Measurements from ENCODE around the gene EPHB1.

The EPHB1 gene

DNA sequence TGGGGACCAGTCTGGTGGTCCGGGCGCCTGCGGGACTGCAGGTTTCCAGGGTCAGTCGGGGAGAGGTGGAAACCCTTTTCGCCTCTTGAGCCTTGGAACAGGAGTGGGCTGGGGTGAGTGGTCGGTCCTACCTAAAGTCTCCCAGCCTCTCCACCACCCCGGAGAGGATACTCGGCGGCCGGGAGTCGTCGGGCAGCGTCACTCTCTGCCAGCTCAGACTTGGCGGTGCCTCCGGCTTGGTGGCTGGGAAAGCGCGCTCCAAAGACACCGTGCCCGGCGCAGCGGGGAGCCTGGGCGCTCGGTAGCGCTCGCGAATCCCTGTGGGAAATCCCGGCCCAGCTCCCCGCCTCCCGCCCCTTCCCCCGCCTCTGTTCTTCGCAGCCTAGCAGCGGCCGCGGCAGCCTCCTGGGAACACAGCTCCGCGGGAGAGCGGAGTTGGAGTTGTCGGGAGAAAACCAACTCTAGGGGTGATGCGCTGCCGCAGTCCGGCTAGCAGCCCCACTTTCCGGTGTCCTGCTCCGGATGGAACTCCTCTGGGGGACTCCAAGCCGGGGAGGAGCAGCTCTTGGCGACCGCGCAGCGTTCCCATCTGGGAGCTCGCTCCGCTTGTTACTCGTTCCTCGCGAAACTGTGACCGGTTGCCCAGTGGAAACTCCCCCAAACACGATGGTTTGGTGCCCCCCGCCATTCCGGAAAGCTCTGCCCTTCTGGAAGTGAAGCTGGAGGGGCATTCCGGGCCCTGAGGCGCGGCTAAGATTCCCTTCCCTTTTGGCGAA lies 1.4 kb downstream of the EPHB1 start:
- no peak for TF ChIP-seq ZNF274 (IDR thresholded peaks at IDR 0.05; ENCODE audit: low read depth, low read length)
- peak overlapping the region; percentile 66; the same call in 1 of the 2 replicates for H3K4me3 ChIP-seq (ENCODE audit: low read length)

DNA sequence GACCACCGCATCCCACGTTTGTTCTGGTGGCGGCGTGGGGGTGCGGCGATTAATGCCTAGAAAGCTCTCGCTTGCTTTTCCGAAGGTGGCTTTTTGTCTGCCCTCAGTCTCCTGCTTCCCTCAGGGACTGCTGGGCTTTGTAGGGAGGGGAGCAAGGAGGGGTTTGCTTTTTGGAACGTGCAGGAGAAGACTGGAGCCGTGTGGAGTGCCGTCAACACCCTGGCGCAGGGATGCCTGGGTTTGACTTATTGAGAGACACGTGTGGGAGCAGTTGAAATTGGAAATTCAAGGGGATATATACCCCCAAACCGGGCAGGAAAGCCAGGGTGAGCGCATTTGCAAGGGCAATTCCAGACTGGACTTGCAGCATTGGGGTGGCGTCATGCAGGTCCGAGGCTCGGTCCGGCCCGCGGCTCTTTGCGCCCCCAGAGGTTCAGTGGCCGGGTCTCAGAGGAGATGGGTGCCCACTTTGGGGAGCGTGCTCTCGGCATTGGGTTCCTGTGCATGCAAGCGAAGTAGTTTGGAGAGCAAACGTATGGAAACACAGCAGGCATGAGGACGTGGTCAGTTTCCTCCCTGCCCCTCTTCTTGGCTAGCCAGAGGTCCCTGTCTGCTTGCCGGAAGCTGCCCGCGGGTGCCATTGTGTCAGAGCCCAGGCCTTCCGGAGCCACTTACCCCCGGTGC lies 2.1 kb downstream of the EPHB1 start:
- H3K4me3 ChIP-seq (ENCODE audit: low read length): peak overlapping the region; percentile 66; the same call in 1 of the 2 replicates
- TF ChIP-seq ZNF274 (IDR thresholded peaks at IDR 0.05; ENCODE audit: low read depth, low read length): no peak

DNA sequence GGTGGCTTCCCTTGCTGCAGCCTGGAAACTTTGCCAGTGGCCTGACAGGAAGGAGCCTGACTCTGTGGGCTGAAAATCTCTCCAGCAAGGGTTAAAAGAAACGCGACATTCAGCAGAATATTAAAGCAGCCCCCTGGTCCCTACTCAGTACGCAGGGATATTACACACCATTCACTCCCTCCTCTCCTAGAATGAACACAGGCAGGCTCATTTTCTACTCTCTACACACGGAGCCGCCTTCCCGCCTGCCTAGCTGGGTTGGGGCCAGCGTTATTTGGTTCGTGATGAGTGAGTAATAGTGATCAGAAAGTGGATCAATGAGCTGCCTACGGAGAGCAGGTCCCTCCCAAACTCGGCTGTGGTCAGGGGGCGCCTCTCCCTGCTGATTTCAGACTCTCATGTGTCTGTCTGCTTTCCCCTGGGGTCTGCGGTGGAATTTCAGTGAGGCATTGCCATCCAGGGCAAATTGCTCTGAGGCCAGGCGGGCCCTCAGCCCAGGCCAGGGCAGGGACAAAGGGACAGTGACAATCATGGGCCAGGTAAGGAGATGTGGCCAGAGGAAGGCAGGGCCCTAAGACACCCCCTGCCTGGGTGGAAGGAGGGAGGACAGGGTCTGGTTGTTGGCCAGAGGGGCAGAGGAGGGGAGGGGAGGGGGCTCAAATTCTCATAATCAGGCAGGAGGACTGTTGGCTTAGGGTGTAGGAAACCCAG lies 2.8 kb downstream of the EPHB1 start:
- H3K4me3 ChIP-seq (ENCODE audit: low read length): peak overlapping the region; percentile 66; the same call in 1 of the 2 replicates
- TF ChIP-seq ZNF274 (IDR thresholded peaks at IDR 0.05; ENCODE audit: low read depth, low read length): no peak

DNA sequence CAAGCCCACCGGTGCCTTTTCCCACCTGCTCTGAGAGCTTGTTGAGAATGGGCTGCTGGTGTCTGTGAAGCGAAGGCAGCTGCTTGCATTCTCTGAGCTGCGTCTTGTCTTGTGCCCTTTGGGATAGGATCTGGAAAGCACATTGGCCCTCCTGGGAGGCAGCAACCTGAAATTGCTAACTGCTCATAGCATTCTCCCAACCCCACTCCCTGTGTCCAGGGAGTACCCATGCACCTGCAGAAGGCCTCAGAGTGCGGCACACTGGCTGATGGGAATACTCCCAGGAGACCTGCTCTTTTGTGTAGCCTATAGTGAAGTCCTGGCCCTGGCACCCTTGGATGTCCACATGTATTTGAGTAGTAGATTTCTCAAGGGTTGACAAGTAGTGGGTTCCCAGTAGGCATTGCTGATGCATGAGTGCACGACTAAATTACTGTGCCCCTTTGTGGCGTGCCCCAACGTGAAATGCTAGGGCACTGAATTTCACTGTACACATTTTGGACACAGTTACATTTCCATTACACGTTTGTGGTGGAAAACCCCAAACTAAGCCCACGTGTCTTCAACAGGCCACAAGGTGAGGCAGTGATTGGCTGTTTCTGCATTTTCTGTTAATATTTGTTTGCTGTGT lies 3.7 kb downstream of the EPHB1 start:
- no peak overlapping the region for H3K4me3 ChIP-seq (ENCODE audit: low read length)
- TF ChIP-seq ZNF274 (IDR thresholded peaks at IDR 0.05; ENCODE audit: low read depth, low read length): no peak

DNA sequence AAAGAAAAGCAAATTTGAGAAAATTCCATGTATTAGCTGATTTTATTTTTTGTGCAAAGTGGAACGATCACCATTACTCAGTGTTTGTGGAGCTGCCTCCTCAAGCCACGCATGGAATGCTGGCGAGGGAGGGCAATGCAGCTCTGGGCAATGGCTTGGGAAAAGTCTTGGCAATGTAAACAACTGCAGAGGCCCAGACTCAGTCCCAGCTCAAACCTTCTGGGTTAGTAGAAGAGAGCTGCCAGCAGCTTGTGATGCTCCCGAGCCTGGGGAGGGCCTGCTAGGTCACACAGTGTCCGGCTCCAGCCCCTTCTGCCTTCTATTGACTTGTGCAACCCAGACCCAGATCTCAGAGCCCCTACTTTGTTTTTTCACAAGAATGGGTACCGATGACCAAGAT lies 4.3 kb downstream of the EPHB1 start:
- no peak for TF ChIP-seq ZNF274 (IDR thresholded peaks at IDR 0.05; ENCODE audit: low read depth, low read length)
- no peak overlapping the region for H3K4me3 ChIP-seq (ENCODE audit: low read length)

DNA sequence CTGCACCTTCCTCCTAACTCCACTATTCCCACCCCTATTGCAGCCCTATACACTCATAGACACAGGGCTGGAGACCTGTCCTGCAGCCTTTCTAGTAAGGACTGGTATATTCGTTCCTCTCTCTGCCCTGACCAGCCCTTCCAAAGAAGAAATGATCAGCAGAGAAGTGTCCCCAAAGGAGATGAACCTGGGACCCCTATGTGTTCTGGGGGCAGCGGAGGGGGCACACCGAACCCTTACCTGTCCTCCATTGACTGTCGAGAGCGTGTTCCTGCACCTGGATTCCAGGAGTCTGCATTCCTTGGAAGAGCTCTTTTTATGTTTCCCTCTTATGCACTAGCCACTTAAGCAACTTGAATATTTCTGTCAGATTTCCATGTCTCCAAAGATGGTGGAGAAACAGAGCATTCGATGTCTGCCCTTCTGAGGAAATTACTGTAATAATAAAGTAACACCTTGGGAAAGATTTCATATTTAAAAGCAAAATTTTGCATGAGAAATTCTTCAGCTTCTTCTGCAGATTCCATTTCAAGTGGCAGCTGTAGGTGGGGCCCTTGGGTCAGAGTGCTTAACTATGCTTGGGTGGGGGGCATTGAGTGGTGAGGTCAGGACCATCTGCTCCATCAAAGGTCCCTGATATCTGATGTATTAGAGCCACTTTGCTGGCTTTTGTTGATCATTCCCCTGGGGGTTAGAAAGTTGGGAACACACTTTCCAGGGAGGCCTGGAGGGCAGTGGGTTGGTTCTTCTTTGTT lies 6.3 kb downstream of the EPHB1 start:
- H3K4me3 ChIP-seq (ENCODE audit: low read length): no peak overlapping the region
- no peak for TF ChIP-seq ZNF274 (IDR thresholded peaks at IDR 0.05; ENCODE audit: low read depth, low read length)

DNA sequence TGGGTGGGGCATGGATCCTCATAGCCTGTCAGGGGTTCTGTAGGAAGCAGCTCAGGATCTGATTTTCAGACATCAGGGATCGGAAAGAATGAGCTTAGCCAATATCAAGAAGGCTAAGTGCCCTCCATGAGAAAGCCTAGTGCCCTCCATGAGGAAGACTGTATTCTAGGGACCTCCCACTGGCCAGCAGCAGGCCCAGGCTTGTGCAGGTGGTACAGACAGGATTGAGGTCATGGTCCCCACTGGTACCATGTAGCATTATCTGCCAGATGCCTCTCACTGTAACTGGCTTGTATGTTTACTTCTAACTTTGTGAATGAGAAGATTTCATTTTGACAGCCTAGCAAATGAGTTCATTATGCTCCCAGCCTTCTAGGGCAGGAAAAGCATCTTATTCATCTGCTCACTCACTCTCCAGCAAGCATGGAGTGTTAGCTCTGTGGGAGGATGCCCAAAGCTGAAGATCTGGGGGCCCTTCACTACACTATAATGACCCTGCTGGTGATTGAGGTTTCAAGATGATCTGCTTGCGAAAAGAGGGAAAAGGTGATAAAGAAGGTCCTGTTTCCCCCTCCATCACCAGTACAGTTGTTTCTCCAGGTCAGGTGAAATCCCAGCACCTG lies 7.5 kb downstream of the EPHB1 start:
- H3K4me3 ChIP-seq (ENCODE audit: low read length): no peak overlapping the region
- TF ChIP-seq ZNF274 (IDR thresholded peaks at IDR 0.05; ENCODE audit: low read depth, low read length): no peak

DNA sequence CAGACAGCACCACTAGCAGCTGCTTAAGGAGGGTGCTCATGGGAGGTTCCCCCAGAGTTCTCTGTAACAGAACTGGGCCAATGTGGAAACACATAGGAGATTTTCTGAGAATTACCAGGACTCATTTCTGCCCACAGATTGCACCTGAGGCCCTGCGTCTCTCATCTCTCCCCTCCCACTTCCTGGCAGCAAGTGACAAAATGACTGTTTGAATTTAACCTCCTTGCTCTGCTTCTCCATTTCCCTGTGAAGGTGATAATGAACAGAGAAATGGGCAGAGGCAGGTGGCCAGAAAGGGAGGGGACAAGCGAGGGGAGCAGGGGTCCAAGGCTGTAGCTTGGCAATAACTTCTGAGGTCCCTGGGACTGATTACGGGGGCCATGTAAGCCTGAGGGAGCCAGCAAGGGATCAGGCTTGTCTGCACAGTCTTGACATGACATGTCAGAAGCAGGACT lies 8.0 kb downstream of the EPHB1 start:
- H3K4me3 ChIP-seq (ENCODE audit: low read length): no peak overlapping the region
- TF ChIP-seq ZNF274 (IDR thresholded peaks at IDR 0.05; ENCODE audit: low read depth, low read length): no peak

DNA sequence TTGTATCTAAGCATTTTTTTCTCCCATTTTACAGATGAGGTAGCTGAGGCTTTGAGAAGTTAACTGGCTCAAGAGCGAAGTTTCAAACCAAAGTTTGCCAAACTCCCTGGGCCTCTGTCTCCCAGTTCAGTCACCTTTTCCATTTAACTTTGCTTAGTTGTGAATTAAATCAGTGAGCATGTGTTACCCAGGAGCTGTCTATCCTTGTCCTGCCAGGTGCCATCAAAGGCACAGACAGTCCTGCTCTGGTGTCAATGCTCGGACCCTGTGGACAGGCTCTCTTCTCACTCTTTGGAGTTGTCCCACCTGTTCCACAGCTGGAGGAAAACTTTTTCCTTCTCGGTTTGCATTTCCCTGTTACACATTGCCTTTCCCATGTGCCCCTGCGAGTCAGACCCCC lies 8.6 kb downstream of the EPHB1 start:
- TF ChIP-seq ZNF274 (IDR thresholded peaks at IDR 0.05; ENCODE audit: low read depth, low read length): no peak
- no peak overlapping the region for H3K4me3 ChIP-seq (ENCODE audit: low read length)

DNA sequence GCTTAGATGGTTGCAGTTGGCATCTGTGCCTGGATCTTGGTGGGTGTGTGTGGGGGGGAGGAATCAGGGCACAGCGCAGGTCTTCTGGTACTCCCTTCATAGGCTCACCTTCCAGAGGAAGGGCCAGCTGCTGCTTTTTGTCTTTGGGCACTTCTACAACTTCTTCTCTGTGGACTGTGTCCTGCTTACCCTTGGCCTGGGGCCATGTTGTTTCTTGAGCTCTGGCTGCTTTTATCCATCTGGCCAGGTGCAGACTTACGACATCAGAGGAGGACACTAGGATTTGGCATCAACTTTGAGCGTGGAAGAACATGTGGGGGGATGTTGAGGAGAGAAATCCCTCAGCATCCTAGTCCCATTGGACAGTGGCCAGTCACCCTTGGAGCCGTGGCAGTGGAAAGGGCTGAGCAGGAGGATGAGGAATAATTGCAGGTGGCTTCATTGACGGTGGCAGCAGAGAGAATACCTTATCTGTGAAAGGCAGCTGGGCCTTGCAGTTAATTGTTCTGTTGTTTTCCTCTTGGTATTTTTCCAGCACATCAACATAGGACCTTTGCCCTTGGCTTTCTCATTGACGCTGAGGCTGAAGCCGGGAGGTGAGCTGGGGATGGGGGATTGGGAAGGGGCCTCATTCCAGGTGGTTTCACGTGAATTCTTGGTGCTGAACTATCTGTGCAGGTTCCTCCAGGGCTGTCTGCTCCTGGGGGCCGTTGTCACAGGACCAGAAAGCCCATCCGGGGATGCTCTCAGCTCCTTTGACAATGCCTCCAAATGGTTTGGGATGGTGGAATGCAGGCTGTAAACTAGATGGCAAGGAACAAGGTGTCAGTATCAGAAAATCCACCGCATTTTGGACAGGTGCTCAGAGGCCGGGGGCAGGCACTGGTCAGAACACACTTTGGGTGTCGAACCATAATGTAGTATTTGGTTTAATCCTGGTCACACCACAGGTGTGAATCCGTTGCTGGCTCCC lies 9.7 kb downstream of the EPHB1 start:
- no peak overlapping the region for H3K4me3 ChIP-seq (ENCODE audit: low read length)
- no peak for TF ChIP-seq ZNF274 (IDR thresholded peaks at IDR 0.05; ENCODE audit: low read depth, low read length)

DNA sequence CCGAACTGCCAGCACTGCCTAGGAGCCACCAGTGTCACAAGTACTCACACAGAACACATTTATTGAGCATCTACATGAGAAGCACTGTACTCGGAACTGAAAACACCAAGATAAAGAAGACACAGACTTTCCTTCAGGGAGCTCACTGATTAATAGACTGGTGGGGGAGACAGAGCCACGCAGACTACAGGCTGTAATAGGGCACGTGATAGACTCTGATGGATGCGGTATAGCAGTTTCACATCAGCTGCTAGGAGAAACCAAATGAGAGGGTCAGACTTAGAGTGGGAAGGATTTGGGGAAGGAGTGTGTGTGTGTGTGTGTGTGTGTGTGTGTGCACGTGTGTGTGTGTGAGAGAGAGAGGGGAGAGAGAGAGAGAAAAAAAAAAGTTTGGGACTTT lies 12.1 kb downstream of the EPHB1 start:
- H3K4me3 ChIP-seq (ENCODE audit: low read length): no peak overlapping the region
- no peak for TF ChIP-seq ZNF274 (IDR thresholded peaks at IDR 0.05; ENCODE audit: low read depth, low read length)

DNA sequence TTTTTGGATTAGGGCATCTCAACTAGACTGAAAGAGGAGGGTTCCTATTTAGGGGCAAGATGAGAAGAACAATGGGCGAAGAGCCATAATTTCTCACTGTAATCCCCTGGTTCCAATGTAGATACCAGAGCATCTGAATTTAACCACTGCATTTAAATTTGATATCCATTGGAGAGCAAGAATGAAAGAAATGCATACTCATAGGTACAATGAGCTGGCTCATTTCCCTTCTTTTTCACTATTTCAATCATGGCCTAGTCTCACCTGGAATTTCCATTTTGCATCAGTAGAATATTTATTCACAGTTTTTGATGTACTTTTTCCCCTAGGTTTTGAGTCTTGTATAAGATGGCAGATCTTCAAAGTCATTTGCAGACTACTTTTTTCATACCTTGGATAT lies 13.8 kb downstream of the EPHB1 start:
- H3K4me3 ChIP-seq (ENCODE audit: low read length): no peak overlapping the region
- TF ChIP-seq ZNF274 (IDR thresholded peaks at IDR 0.05; ENCODE audit: low read depth, low read length): no peak
